ENCODE measurements around the gene GSTCD.

GSTCD gene

GRCh38 chr4:105895583-105896460 is 187.2 kb downstream of the GSTCD start:
- DNase-seq = peak; percentile 67

GRCh38 chr4:105896461-105896942 is 187.9 kb downstream of the GSTCD start:
- no peak for DNase-seq
